Measurements from ENCODE around the gene FYN. TPM values are rescaled to one million over a fixed set of nuclear protein-coding genes. Genes with fewer than 3 reads are reported as not detected.

The FYN gene
- total and polyA plus RNA-seq, 2 donors from 2014 or later: 34.5 to 52.4 TPM

GRCh38 chr6:111823012-111823411, 50.2 kb downstream of the FYN start:
- Histone ChIP-seq H3K4me3 (ENCODE audit: low read length in 3 of 3) (no peak overlapping the region), H3K27ac (ENCODE audit: low read depth in 2 of 2, low read length in 2 of 2) (peak overlapping the region in 1 of 2 donors; percentile 53), H3K9ac (ENCODE audit: low read length in 3 of 3) (no peak overlapping the region), H3K27me3 (ENCODE audit: control insufficient read depth, insufficient read depth, low read length) (no peaks in the 10 kb centered on the region), H3K4me1 (ENCODE audit: control insufficient read depth in 2 of 3, insufficient read depth in 2 of 3, low read depth in 1 of 3, low read length in 3 of 3) (peaks cover 0 to 9% (median 0%) of the 10 kb centered on the region in 3 donors), H3K36me3 (ENCODE audit: control insufficient read depth in 2 of 3, insufficient read depth in 3 of 3, low read length in 3 of 3) (no peaks in the 10 kb centered on the region), H3K9me3 (ENCODE audit: control insufficient read depth in 2 of 3, insufficient read depth in 1 of 3, low read length in 3 of 3) (no peaks in the 10 kb centered on the region)
- intact Hi-C loops (cut with DNase I): no loop called here
- no peak for FAIRE-seq
- DNase-seq: no peak
- TF ChIP-seq CTCF (IDR thresholded peaks at IDR 0.05; ENCODE audit: borderline replicate concordance, extremely low read depth, insufficient read depth): no peak

- H3K4me3 ChIP-seq (ENCODE audit: low read length in 3 of 3): no peak overlapping the region
- no peak for TF ChIP-seq CTCF (IDR thresholded peaks at IDR 0.05; ENCODE audit: borderline replicate concordance, extremely low read depth, insufficient read depth)
- no peak overlapping the region for H3K9ac ChIP-seq (ENCODE audit: low read length in 3 of 3)
- intact Hi-C loops (cut with DNase I): no loop called here
- peaks cover 0 to 7% (median 0%) of the 10 kb centered on the region in 3 donors for H3K4me1 ChIP-seq (ENCODE audit: control insufficient read depth in 2 of 3, insufficient read depth in 2 of 3, low read depth in 1 of 3, low read length in 3 of 3)
- H3K27ac ChIP-seq (ENCODE audit: low read depth in 2 of 2, low read length in 2 of 2): no peak overlapping the region
- no peaks in the 10 kb centered on the region for H3K27me3 ChIP-seq (ENCODE audit: control insufficient read depth, insufficient read depth, low read length)
- H3K36me3 ChIP-seq (ENCODE audit: control insufficient read depth in 2 of 3, insufficient read depth in 3 of 3, low read length in 3 of 3): no peaks in the 10 kb centered on the region
- H3K9me3 ChIP-seq (ENCODE audit: control insufficient read depth in 2 of 3, insufficient read depth in 1 of 3, low read length in 3 of 3): no peaks in the 10 kb centered on the region
- no peak for DNase-seq
- no peak for FAIRE-seq
Observed at GRCh38 chr6:111819458-111819857, 53.8 kb downstream of the FYN start.

GRCh38 chr6:111818539-111819226, 54.6 kb downstream of the FYN start:
- no peak overlapping the region for H3K27ac ChIP-seq (ENCODE audit: low read depth in 2 of 2, low read length in 2 of 2)
- DNase-seq (peak in 2 of 5 donors; percentile 58 to 61), FAIRE-seq (no peak)
- no peak for TF ChIP-seq CTCF (IDR thresholded peaks at IDR 0.05; ENCODE audit: borderline replicate concordance, extremely low read depth, insufficient read depth)
- H3K9ac ChIP-seq (ENCODE audit: low read length in 3 of 3): no peak overlapping the region
- no peak overlapping the region for H3K4me3 ChIP-seq (ENCODE audit: low read length in 3 of 3)
- H3K27me3 ChIP-seq (ENCODE audit: control insufficient read depth, insufficient read depth, low read length): no peaks in the 10 kb centered on the region
- no peaks in the 10 kb centered on the region for H3K9me3 ChIP-seq (ENCODE audit: control insufficient read depth in 2 of 3, insufficient read depth in 1 of 3, low read length in 3 of 3)
- no peaks in the 10 kb centered on the region for H3K36me3 ChIP-seq (ENCODE audit: control insufficient read depth in 2 of 3, insufficient read depth in 3 of 3, low read length in 3 of 3)
- peaks cover 0 to 7% (median 0%) of the 10 kb centered on the region in 3 donors for H3K4me1 ChIP-seq (ENCODE audit: control insufficient read depth in 2 of 3, insufficient read depth in 2 of 3, low read depth in 1 of 3, low read length in 3 of 3)
- intact Hi-C loops (cut with DNase I): no loop called here
